A673 (cell line): ENCODE data around the gene CYP3A7.
"Not testable (repeated sequence)": the region's sequence is repeated elsewhere in the genome, so short reads cannot be mapped to it uniquely, and the experiment has no call there.

Experiments
- EZH2 ChIP-seq: fragments of 200-600 bp; sonication (generic); IDR thresholded peaks from 2 replicates; pipeline ENCODE4 v1.6.1; 2017; ENCODE audit warnings: borderline replicate concordance, low read depth, mild to moderate bottlenecking, mixed read lengths, antibody characterized with exemption, low read length; ENCODE audit not compliant: poor library complexity, severe bottlenecking
- TF ChIP-seq, protein P1 (sequence below): fragments of 300-800, 200-600 bp; sonication (generic); conservative IDR thresholded peaks from 2 replicates; pipeline ENCODE4 v1.5.1; 2017; ENCODE audit warnings: low read depth, mild to moderate bottlenecking, antibody characterized with exemption, low read length, moderate library complexity, mixed read lengths

DNA sequence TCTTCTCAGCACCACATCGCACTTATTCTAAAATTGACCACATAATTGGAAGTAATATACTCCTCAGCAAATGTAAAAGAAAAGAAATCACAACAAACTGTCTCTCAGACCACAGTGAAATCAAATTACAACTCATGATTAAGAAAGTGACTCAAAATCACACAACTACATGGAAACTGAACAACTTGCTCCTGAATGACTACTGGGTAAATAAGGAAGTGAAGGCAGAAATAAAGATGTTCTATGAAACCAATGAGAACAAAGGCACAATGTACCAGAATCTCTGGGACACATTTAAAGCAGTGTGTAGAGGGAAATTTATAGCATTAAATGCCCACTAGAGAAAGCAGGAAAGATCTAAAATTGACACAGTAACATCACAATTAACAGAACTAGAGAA is 38.4 kb upstream of the CYP3A7 start:
- TF ChIP-seq, protein P1, sequence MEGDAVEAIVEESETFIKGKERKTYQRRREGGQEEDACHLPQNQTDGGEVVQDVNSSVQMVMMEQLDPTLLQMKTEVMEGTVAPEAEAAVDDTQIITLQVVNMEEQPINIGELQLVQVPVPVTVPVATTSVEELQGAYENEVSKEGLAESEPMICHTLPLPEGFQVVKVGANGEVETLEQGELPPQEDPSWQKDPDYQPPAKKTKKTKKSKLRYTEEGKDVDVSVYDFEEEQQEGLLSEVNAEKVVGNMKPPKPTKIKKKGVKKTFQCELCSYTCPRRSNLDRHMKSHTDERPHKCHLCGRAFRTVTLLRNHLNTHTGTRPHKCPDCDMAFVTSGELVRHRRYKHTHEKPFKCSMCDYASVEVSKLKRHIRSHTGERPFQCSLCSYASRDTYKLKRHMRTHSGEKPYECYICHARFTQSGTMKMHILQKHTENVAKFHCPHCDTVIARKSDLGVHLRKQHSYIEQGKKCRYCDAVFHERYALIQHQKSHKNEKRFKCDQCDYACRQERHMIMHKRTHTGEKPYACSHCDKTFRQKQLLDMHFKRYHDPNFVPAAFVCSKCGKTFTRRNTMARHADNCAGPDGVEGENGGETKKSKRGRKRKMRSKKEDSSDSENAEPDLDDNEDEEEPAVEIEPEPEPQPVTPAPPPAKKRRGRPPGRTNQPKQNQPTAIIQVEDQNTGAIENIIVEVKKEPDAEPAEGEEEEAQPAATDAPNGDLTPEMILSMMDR, result not testable (repeated sequence)
- not testable (repeated sequence) for TF ChIP-seq EZH2
